Vagina (tissue), 2 donors: ENCODE data around the gene ANKRD44.
A peak's percentile ranks its signal among the peaks of the same experiment; 100 is the strongest.

ENCODE experiments used
- CTCF ChIP-seq, 3 experiments: fragments of 450-650 bp in 2 of 3; fragments of 200-600 bp in 1 of 3; sonication (generic) in 1 of 3; IDR thresholded peaks; one replicate each; pipeline ENCODE4 v1.5.1; 2017 to 2019; ENCODE audit warnings: antibody characterized with exemption in 3 of 3, mild to moderate bottlenecking in 2 of 3, moderate library complexity in 2 of 3
- POLR2A ChIP-seq, 2 donors: fragments of 450-650 bp; IDR thresholded peaks; one replicate each; pipeline ENCODE4 v1.6.1; 2017; ENCODE audit warnings: antibody characterized with exemption in 2 of 2, mild to moderate bottlenecking in 2 of 2, moderate library complexity in 2 of 2
- POLR2AphosphoS5 ChIP-seq, 2 donors: sonication (generic); formaldehyde crosslinking; IDR thresholded peaks; one replicate each; pipeline ENCODE4 v1.9.0; 2017; ENCODE audit warnings: antibody characterized with exemption in 2 of 2, mild to moderate bottlenecking in 2 of 2, low read depth in 1 of 2; ENCODE audit not compliant: insufficient read depth in 1 of 2

GRCh38 chr2:197031803-197032202 is 278.8 kb downstream of the ANKRD44 start:
- TF ChIP-seq CTCF (IDR thresholded peaks at IDR 0.05): no peak
- peak in 1 of 2 donors; percentile 70 for TF ChIP-seq POLR2AphosphoS5 (IDR thresholded peaks at IDR 0.05; ENCODE audit: insufficient read depth in 1 of 2, low read depth in 1 of 2)
- no peak for TF ChIP-seq POLR2A (IDR thresholded peaks at IDR 0.05)
